Inflammatory macrophage treated with lipopolysaccharide for 1 hour (primary cell): ENCODE data around the gene PPARD.
A peak's percentile ranks its signal among the peaks of the same experiment; 100 is the strongest.
"Not testable (repeated sequence)": the region's sequence is repeated elsewhere in the genome, so short reads cannot be mapped to it uniquely, and the experiment has no call there.

Experiments
- DNase-seq, 2 donors: peaks; one replicate each; pipeline ENCODE4 v3.0.0-alpha.2; 2020 to 2022

The PPARD gene

GRCh38 chr6:35342258-35343091, at the start of gene PPARD:
Gene PPARD, plus strand, starts transcription at chr6:35342558. Its CDS starts 68,530 bp downstream, at chr6:35411088.
- DNase-seq: peak; percentile 93 to 99

GRCh38 chr6:35293681-35294080, 48.7 kb upstream of the PPARD start:
- no peak for DNase-seq

GRCh38 chr6:35294308-35294945, 47.9 kb upstream of the PPARD start:
- DNase-seq: no peak

- DNase-seq: no peak
These were observed 47.3 kb upstream of the PPARD start for GRCh38 chr6:35295036-35295435.

- no peak for DNase-seq
These were observed 46.6 kb upstream of the PPARD start for GRCh38 chr6:35295521-35296315.

GRCh38 chr6:35296931-35297600, 45.3 kb upstream of the PPARD start:
- DNase-seq: peak; percentile 22 to 44

- DNase-seq: peak; percentile 62 to 63
These were observed 44.5 kb upstream of the PPARD start, which contains the start of gene DEF6 for GRCh38 chr6:35297601-35298481. Gene DEF6, plus strand, starts transcription at chr6:35297818. Its CDS starts 39 bp downstream, at chr6:35297857.

GRCh38 chr6:35298625-35299140, 43.7 kb upstream of the PPARD start:
- DNase-seq: no peak

GRCh38 chr6:35299674-35300073, 42.7 kb upstream of the PPARD start:
- peak; percentile 51 to 60 for DNase-seq

- no peak for DNase-seq
These were observed 41.5 kb upstream of the PPARD start for GRCh38 chr6:35300848-35301247.

GRCh38 chr6:35302604-35303241, 39.6 kb upstream of the PPARD start:
- DNase-seq: peak; percentile 65 to 67

- DNase-seq: no peak
These were observed 38.1 kb upstream of the PPARD start for GRCh38 chr6:35304299-35304698.

GRCh38 chr6:35305117-35305516, 37.2 kb upstream of the PPARD start:
- DNase-seq: no peak

- DNase-seq: not testable (repeated sequence)
These were observed 35.2 kb upstream of the PPARD start for GRCh38 chr6:35307138-35307537.

GRCh38 chr6:35308543-35308942, 33.8 kb upstream of the PPARD start:
- not testable (repeated sequence) for DNase-seq

- no peak for DNase-seq
These were observed 32.6 kb upstream of the PPARD start for GRCh38 chr6:35309611-35310264.

- DNase-seq: no peak
These were observed 32.0 kb upstream of the PPARD start for GRCh38 chr6:35310265-35310831.

GRCh38 chr6:35311390-35312075, 30.8 kb upstream of the PPARD start:
- DNase-seq: peak; percentile 13 to 35

- DNase-seq: no peak
These were observed 30.1 kb upstream of the PPARD start for GRCh38 chr6:35312076-35312800.
